Lower lobe of right lung (tissue), 2 donors: Measurements from ENCODE around the gene STK40. TPM values are rescaled to one million over a fixed set of nuclear protein-coding genes. Genes with fewer than 3 reads are reported as not detected.

Source experiments
- ATAC-seq, 2 donors: fragments of 200-7000 bp; cut with Tn5 transposase; one replicate each; pipeline ENCODE4 v1.9.1; 2020 to 2022; ENCODE audit warnings: mild to moderate bottlenecking in 2 of 2, moderate library complexity in 2 of 2
- DNase-seq: peaks from one replicate; pipeline ENCODE4 v3.0.0-alpha.2; 2020
- H3K27ac ChIP-seq: fragments of 200-600 bp; one replicate; pipeline ENCODE4 v1.8.0; 2022
- H3K27me3 ChIP-seq: fragments of 200-600 bp; one replicate; pipeline ENCODE4 v1.8.0; 2022; ENCODE audit warnings: low read depth
- H3K36me3 ChIP-seq: fragments of 200-600 bp; one replicate; pipeline ENCODE4 v1.8.0; 2022; ENCODE audit warnings: mild to moderate bottlenecking
- H3K4me1 ChIP-seq: fragments of 200-600 bp; one replicate; pipeline ENCODE4 v1.8.0; 2022
- H3K4me3 ChIP-seq: fragments of 200-600 bp; one replicate; pipeline ENCODE4 v1.8.0; 2022; ENCODE audit warnings: mild to moderate bottlenecking
- H3K9me3 ChIP-seq: fragments of 200-600 bp; one replicate; pipeline ENCODE4 v1.8.0; 2022
- intact Hi-C: fragments of 100-400 bp; cut with DNase I; formaldehyde crosslinking; loops from one replicate; pipeline ENCODE4 v1.11.0; 2022
- long read RNA-seq: library from polyadenylated mRNA; unstranded; transcript quantifications from one replicate; pipeline ENCODE4 v2.0.0, GENCODE V29; 2021
- total RNA-seq: library from RNA; stranded (reverse); fragmentation: NEBNext Ultra II Directional; extraction: Animal tissue kit (Norgen Biotek cat#: 25700); gene quantifications from one replicate; pipeline ENCODE4 v1.2.1, GENCODE V29; 2021
- TF ChIP-seq, protein P1 (sequence below): fragments of 200-600 bp; IDR thresholded peaks from one replicate; pipeline ENCODE4 v1.8.0; 2022; ENCODE audit warnings: antibody characterized with exemption, mild to moderate bottlenecking
- donor health status: DM: no; HTN: yes; CAD: no; lungs with severe emphysema.

The STK40 gene, protein sequence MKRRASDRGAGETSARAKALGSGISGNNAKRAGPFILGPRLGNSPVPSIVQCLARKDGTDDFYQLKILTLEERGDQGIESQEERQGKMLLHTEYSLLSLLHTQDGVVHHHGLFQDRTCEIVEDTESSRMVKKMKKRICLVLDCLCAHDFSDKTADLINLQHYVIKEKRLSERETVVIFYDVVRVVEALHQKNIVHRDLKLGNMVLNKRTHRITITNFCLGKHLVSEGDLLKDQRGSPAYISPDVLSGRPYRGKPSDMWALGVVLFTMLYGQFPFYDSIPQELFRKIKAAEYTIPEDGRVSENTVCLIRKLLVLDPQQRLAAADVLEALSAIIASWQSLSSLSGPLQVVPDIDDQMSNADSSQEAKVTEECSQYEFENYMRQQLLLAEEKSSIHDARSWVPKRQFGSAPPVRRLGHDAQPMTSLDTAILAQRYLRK
- total RNA-seq = 74.2 TPM
- long read RNA-seq, transcript STK40-204 (11 exons, 3,621 nt) = major isoform, 24 of 94 reads
- long read RNA-seq, partial matches to known transcripts = 9 of 94 reads
- long read RNA-seq, other reads (novel, unspliced or antisense) = 59 of 94 reads

DNA sequence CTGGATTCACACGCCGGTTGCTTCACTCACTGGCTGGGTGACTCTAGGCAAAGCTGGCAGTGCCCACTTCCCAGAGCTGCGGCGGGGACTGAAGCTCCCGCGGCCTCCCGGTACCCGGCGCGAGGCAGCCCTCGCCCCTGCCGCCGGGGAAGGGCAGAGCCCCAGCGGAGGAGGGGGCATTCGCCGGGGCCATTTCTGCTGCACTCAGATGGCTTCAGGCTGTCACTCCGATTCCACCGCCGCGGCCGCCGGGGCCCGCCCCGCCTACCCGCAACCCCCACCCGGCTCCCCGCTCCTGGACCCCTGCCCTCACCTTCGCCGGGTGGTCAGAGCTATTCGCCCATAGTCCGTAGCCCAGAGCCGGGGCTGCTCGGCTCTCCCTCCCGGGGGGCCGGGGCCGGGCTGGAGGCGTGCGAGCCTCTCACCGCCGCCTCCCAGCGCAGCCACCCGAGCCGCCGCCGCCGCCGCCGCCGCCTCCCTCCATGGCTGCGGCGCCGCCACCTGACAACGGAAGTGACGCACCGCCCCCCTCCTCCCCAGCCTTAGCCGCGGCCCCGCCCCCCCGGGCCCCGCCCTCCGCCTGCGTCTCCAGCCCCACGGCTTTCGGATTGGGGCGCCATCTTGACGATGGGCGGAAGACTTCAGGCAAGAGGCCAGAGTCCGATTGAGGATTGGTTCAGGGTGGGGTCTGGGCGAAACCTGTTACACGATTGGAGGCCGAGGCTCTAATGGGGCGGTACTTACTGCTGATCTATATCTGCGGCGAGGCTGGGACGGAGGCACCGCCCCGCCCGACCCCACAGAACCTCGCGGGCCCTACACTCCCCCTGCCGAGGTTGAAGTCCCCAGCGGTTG, at the start of gene STK40:
TSS of gene STK40 (minus strand) at position 515 of the 855 bp plus-strand sequence. CDS start 24,592 bp downstream, outside the sequence.
- H3K4me3 ChIP-seq = peak within 1 kb of the TSS; percentile 99
- peak; percentile 97 for DNase-seq
- peak; percentile 92 to 95 for ATAC-seq
- peaks cover 73% of the 10 kb centered on the region for H3K4me1 ChIP-seq
- TF ChIP-seq, protein P1, sequence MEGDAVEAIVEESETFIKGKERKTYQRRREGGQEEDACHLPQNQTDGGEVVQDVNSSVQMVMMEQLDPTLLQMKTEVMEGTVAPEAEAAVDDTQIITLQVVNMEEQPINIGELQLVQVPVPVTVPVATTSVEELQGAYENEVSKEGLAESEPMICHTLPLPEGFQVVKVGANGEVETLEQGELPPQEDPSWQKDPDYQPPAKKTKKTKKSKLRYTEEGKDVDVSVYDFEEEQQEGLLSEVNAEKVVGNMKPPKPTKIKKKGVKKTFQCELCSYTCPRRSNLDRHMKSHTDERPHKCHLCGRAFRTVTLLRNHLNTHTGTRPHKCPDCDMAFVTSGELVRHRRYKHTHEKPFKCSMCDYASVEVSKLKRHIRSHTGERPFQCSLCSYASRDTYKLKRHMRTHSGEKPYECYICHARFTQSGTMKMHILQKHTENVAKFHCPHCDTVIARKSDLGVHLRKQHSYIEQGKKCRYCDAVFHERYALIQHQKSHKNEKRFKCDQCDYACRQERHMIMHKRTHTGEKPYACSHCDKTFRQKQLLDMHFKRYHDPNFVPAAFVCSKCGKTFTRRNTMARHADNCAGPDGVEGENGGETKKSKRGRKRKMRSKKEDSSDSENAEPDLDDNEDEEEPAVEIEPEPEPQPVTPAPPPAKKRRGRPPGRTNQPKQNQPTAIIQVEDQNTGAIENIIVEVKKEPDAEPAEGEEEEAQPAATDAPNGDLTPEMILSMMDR = no peak
- H3K36me3 ChIP-seq = peaks cover 14% of the 10 kb centered on the region
- H3K27ac ChIP-seq = peak within 1 kb of the TSS; percentile 97
- intact Hi-C loops = no loop called here
- H3K27me3 ChIP-seq = no peaks in the 10 kb centered on the region
- no peaks in the 10 kb centered on the region for H3K9me3 ChIP-seq

DNA sequence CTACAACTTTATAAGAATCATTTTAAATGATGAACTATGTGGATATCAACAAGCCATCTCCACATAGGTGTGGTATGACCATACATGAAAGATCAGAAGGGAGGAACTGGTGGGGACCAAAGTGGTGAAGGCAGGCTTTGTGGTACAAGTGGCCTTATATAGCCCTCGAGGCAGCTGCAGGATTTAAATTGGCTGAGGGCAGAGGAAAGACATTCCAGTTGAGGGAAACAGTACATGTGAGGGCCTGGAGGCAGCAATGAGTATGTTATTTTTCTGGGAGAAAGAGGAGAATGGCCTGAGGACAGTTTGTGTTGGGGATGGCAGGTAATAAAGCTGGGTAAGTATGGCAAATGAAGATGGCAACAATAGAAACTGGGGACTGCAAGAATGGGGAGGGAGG, 47.4 kb upstream of the STK40 start:
- TF ChIP-seq, protein P1 = no peak
- Histone ChIP-seq H3K27ac (no peak overlapping the region), H3K4me3 (no peak overlapping the region), H3K36me3 (peaks cover 22% of the 10 kb centered on the region), H3K4me1 (no peaks in the 10 kb centered on the region), H3K27me3 (no peaks in the 10 kb centered on the region), H3K9me3 (no peaks in the 10 kb centered on the region)
- intact Hi-C loops = no loop called here
- ATAC-seq (no peak), DNase-seq (no peak)

DNA sequence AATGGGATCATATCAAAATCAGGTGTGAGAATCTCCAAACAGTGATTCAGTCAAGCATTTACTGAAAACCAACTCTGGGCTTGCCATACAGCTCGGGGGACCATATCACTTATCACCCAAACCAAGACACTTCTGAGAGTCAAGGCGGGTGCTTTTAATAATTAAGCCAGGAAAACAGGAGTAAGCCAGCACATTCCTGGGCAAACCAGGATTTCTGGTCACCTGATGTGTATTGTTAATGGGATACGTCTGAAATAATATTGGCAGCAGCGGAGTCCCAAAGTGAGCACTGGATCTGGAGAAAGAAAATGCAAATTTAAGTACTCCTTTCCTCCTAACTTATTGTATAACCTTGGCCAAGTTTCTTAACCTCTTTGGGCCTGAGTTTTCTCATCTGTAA, 46.9 kb upstream of the STK40 start:
- Histone ChIP-seq H3K4me1 (no peaks in the 10 kb centered on the region), H3K4me3 (no peak overlapping the region), H3K27me3 (no peaks in the 10 kb centered on the region), H3K9me3 (no peaks in the 10 kb centered on the region), H3K27ac (no peak overlapping the region), H3K36me3 (peaks cover 18% of the 10 kb centered on the region)
- intact Hi-C loops = no loop called here
- TF ChIP-seq, protein P1 = no peak
- DNase-seq (no peak), ATAC-seq (peak; percentile 13 to 47)

DNA sequence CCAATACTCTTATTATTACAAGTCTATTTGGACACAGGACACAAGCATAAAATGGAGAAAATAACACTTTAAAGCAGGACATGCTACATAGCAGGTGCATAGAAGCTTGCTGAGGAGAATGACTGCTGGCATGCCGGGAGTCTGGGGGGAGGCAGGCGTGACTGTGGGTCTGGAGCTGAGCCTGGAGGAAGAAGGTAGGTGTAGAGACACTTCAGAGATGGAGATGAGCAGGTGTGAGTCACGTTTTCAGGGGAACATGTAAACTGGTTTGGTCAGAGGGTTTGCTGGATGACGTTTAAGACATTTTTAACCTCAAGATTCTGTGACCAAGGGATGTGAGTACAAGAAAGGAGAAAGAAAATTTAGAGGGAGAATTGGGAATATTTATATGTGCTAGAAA, 40.1 kb upstream of the STK40 start:
- Histone ChIP-seq H3K4me1 (peaks cover under 1% of the 10 kb centered on the region), H3K27ac (no peak overlapping the region), H3K36me3 (peaks cover 34% of the 10 kb centered on the region), H3K9me3 (no peaks in the 10 kb centered on the region), H3K27me3 (no peaks in the 10 kb centered on the region), H3K4me3 (no peak overlapping the region)
- TF ChIP-seq, protein P1 = no peak
- DNase-seq (no peak), ATAC-seq (no peak)
- intact Hi-C loops = no loop called here

DNA sequence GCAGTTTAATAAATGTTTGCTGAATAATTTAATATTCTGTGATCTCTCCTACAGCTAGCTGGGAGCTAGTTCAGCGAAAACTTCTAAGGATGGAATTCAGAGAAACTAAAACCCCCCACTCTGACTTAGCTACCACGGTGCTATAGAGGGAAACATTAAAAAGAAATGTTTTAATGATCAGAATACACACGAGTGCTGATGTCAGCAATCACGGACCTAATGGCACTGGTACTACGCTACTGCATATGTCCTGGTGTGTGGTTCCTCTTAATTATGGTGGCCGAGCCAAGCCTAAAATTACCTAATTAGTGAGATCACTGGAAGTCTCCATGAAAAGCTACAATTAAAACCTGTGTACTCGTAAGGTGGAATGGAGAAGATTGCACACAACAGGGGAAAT, 35.9 kb upstream of the STK40 start:
- Histone ChIP-seq H3K27ac (peak overlapping the region; percentile 28), H3K9me3 (no peaks in the 10 kb centered on the region), H3K4me3 (no peak overlapping the region), H3K36me3 (peaks cover 50% of the 10 kb centered on the region), H3K4me1 (peaks cover 5% of the 10 kb centered on the region), H3K27me3 (no peaks in the 10 kb centered on the region)
- DNase-seq (no peak), ATAC-seq (no peak)
- TF ChIP-seq, protein P1 = no peak
- intact Hi-C loops = loop anchor here (5.0 kb wide), 1 partner anchor 79 kb away; no protein-coding TSS in a partner anchor
